Adrenal gland (tissue), 5 donors: Measurements from ENCODE around the gene ZC3H11A.

Source experiments
- POLR2A ChIP-seq, 2 donors: fragments of 450-650 bp; IDR thresholded peaks; one replicate each; pipeline ENCODE4 v1.6.1; 2017; ENCODE audit warnings: antibody characterized with exemption in 2 of 2, mild to moderate bottlenecking in 2 of 2, moderate library complexity in 1 of 2
- TF ChIP-seq, protein P1 (sequence below), 6 experiments: fragments of 450-650 bp in 4 of 6; fragments of 200-600 bp in 2 of 6; sonication (generic) in 1 of 6; IDR thresholded peaks; 1 replicate in 5 of 6; 2 replicates in 1 of 6; pipeline versions ENCODE4 v1.5.1 to v1.8.0; 2016 to 2021; ENCODE audit warnings: antibody characterized with exemption in 6 of 6, mild to moderate bottlenecking in 2 of 6, moderate library complexity in 1 of 6
- donor health status: DM: no; HTN: no; CAD: no.

DNA sequence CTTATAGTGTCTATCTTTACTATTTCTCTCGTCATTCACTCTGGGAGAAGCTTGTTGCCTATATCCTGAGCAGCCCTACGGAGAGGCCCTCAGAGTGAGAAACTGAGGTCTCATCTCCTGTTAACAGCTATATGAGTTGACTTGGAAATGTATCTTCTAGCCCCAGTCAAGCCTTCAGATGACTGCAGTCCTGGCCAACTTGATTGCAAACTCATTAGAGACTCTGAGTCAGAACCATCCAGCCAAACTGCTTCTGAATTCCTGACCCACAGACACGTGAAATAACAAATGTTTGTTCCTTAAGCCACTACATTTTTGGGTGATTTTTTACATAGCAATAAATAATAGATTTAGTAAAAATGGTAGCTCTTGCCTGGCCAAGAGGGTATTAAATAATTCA is 3.9 kb upstream of the ZC3H11A start:
- TF ChIP-seq, protein P1, sequence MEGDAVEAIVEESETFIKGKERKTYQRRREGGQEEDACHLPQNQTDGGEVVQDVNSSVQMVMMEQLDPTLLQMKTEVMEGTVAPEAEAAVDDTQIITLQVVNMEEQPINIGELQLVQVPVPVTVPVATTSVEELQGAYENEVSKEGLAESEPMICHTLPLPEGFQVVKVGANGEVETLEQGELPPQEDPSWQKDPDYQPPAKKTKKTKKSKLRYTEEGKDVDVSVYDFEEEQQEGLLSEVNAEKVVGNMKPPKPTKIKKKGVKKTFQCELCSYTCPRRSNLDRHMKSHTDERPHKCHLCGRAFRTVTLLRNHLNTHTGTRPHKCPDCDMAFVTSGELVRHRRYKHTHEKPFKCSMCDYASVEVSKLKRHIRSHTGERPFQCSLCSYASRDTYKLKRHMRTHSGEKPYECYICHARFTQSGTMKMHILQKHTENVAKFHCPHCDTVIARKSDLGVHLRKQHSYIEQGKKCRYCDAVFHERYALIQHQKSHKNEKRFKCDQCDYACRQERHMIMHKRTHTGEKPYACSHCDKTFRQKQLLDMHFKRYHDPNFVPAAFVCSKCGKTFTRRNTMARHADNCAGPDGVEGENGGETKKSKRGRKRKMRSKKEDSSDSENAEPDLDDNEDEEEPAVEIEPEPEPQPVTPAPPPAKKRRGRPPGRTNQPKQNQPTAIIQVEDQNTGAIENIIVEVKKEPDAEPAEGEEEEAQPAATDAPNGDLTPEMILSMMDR (IDR thresholded peaks at IDR 0.05) = no peak
- TF ChIP-seq POLR2A (IDR thresholded peaks at IDR 0.05) = no peak
